ENCODE measurements around the gene IFNE.
"Not testable (repeated sequence)": the region's sequence is repeated elsewhere in the genome, so short reads cannot be mapped to it uniquely, and the experiment has no call there.

IFNE gene

GRCh38 chr9:21491756-21492155, 9.6 kb upstream of the IFNE start:
- DNase-seq, result no peak

GRCh38 chr9:21481470-21482056, 550 bp downstream of the IFNE start:
- no peak for DNase-seq

GRCh38 chr9:21479152-21479702, 2.9 kb downstream of the IFNE start:
- no peak for DNase-seq

- DNase-seq, result no peak
These were observed 4.6 kb downstream of the IFNE start for GRCh38 chr9:21477466-21477865.

- no peak for DNase-seq
These were observed 8.9 kb downstream of the IFNE start for GRCh38 chr9:21473236-21473635.

GRCh38 chr9:21470126-21470525, 12.0 kb downstream of the IFNE start:
- no peak for DNase-seq

- DNase-seq, result no peak
These were observed 16.1 kb downstream of the IFNE start for GRCh38 chr9:21465859-21466518.

GRCh38 chr9:21465138-21465537, 17.0 kb downstream of the IFNE start:
- DNase-seq, result no peak

- DNase-seq, result no peak
These were observed 20.7 kb downstream of the IFNE start for GRCh38 chr9:21461377-21461776.

GRCh38 chr9:21455320-21455719, 26.8 kb downstream of the IFNE start:
- no peak for DNase-seq

GRCh38 chr9:21454149-21454548, 28.0 kb downstream of the IFNE start:
- no peak for DNase-seq

- DNase-seq, result no peak
These were observed 29.4 kb downstream of the IFNE start for GRCh38 chr9:21452681-21453080.

GRCh38 chr9:21450733-21451394, 31.2 kb downstream of the IFNE start:
- no peak for DNase-seq

GRCh38 chr9:21449312-21449711, 32.8 kb downstream of the IFNE start:
- not testable (repeated sequence) for DNase-seq

- no peak for DNase-seq
These were observed 38.1 kb downstream of the IFNE start for GRCh38 chr9:21443849-21444625.

- DNase-seq, result no peak
These were observed 42.0 kb downstream of the IFNE start, which contains the start of gene IFNA1 for GRCh38 chr9:21440139-21440538. IFNA1 (plus strand) TSS chr9:21440439; CDS start chr9:21440508, 69 bp downstream.

GRCh38 chr9:21435015-21435383, 47.1 kb downstream of the IFNE start:
- DNase-seq, result not testable (repeated sequence)

- peak; percentile 11 for DNase-seq
These were observed 47.7 kb downstream of the IFNE start for GRCh38 chr9:21434202-21435014.

- DNase-seq, result no peak
These were observed 49.3 kb downstream of the IFNE start for GRCh38 chr9:21432672-21433425.
